GM19397 (cell line): ENCODE results near the gene OR11L1.

Experiments used
- ATAC-seq: cut with Tn5 transposase; IDR thresholded peaks from one replicate; pipeline ENCODE4 v1.9.1; 2021; ENCODE audit warnings: mild to moderate bottlenecking, moderate library complexity; ENCODE audit not compliant: unreplicated experiment

The OR11L1 gene

GRCh38 chr1:247812637-247813036 is 29.1 kb downstream of the OR11L1 start:
- no peak for ATAC-seq

GRCh38 chr1:247797518-247797917 is 44.2 kb downstream of the OR11L1 start:
- no peak for ATAC-seq
